ENCODE measurements around the gene CHST8.

DNA sequence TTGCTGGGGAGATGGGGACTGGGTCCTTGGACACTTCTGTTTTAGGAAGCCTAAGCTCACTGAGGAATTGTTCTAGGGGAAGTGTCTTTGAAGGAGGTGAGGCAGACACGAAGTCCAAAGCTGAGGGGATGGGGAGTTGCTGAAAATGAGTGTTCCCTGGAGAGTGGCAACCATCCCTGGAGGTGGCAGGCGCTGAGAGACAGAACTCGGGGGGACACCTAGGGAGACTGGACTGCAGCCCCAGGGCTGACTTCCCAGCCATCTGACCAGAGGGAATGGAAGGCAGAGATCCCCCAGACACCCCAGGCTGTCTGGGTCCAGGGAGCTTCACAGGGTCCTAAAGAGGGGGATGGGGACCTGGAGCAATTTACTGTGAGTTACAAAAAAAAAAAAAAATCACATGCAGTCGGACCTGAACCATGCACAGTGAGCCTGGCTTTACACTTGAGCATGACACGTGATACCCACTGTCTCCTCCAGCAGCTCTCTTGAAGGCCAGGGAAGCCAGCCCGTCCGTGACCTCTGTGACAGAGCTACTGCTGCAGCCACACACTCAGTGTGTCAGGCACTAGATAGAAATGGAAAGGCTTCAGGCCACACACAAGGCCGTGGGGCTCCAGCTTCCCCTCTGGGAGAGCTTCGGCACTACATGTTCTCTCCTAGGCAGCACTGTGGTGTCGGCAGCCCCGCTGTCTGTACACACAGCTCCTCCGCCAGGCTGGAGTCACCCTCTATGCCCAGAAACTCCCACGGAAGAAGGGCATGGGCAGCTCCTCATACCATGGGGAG, 97.8 kb downstream of the CHST8 start:
- TF ChIP-seq, protein P1, sequence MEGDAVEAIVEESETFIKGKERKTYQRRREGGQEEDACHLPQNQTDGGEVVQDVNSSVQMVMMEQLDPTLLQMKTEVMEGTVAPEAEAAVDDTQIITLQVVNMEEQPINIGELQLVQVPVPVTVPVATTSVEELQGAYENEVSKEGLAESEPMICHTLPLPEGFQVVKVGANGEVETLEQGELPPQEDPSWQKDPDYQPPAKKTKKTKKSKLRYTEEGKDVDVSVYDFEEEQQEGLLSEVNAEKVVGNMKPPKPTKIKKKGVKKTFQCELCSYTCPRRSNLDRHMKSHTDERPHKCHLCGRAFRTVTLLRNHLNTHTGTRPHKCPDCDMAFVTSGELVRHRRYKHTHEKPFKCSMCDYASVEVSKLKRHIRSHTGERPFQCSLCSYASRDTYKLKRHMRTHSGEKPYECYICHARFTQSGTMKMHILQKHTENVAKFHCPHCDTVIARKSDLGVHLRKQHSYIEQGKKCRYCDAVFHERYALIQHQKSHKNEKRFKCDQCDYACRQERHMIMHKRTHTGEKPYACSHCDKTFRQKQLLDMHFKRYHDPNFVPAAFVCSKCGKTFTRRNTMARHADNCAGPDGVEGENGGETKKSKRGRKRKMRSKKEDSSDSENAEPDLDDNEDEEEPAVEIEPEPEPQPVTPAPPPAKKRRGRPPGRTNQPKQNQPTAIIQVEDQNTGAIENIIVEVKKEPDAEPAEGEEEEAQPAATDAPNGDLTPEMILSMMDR (IDR thresholded peaks at IDR 0.05) = no peak
- TF ChIP-seq POLR2A (IDR thresholded peaks at IDR 0.05) (no peak), EP300 (IDR thresholded peaks at IDR 0.05) (no peak)
